ENCODE data around the gene ALDH1L1.
"Not testable (repeated sequence)": the region's sequence is repeated elsewhere in the genome, so short reads cannot be mapped to it uniquely, and the experiment has no call there.

GRCh38 chr3:126096274-126096673 is 84.1 kb downstream of the ALDH1L1 start:
- TF ChIP-seq POLR2AphosphoS5 (IDR thresholded peaks at IDR 0.05) = not testable (repeated sequence)
- TF ChIP-seq, protein P1, sequence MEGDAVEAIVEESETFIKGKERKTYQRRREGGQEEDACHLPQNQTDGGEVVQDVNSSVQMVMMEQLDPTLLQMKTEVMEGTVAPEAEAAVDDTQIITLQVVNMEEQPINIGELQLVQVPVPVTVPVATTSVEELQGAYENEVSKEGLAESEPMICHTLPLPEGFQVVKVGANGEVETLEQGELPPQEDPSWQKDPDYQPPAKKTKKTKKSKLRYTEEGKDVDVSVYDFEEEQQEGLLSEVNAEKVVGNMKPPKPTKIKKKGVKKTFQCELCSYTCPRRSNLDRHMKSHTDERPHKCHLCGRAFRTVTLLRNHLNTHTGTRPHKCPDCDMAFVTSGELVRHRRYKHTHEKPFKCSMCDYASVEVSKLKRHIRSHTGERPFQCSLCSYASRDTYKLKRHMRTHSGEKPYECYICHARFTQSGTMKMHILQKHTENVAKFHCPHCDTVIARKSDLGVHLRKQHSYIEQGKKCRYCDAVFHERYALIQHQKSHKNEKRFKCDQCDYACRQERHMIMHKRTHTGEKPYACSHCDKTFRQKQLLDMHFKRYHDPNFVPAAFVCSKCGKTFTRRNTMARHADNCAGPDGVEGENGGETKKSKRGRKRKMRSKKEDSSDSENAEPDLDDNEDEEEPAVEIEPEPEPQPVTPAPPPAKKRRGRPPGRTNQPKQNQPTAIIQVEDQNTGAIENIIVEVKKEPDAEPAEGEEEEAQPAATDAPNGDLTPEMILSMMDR (IDR thresholded peaks at IDR 0.05) = not testable (repeated sequence)

Data from stomach (tissue), 4 donors.